Tibial artery (tissue), 4 donors: ENCODE results near the gene SCFD2.

Experiments used
- DNase-seq, 2 donors: peaks; one replicate each; pipeline ENCODE4 v3.0.0-alpha.2; 2019
- H3K27ac ChIP-seq, 2 donors: fragments of 200-600 bp; sonication (generic) in 1 of 2; 1 replicate in 1 of 2; 2 replicates in 1 of 2; pipeline ENCODE4 v1.5.1; 2018 to 2019; ENCODE audit warnings: mild to moderate bottlenecking in 1 of 2
- H3K27me3 ChIP-seq, 2 donors: fragments of 200-600 bp; sonication (generic) in 1 of 2; one replicate each; pipeline versions ENCODE4 v1.5.1 to v1.6.0; 2016 to 2019
- H3K36me3 ChIP-seq, 3 donors: fragments of 200-600 bp; sonication (generic) in 2 of 3; one replicate each; pipeline ENCODE4 v1.5.1; 2016 to 2019; ENCODE audit warnings: mild to moderate bottlenecking in 2 of 3
- H3K4me1 ChIP-seq, 4 donors: fragments of 200-600 bp; sonication (generic) in 2 of 4; 1 replicate in 3 of 4; 2 replicates in 1 of 4; pipeline ENCODE4 v1.5.1; 2016 to 2019
- H3K4me3 ChIP-seq, 2 donors: fragments of 200-600 bp; sonication (generic) in 1 of 2; 1 replicate in 1 of 2; 2 replicates in 1 of 2; pipeline ENCODE4 v1.5.1; 2018 to 2019; ENCODE audit warnings: mild to moderate bottlenecking in 2 of 2
- H3K9me3 ChIP-seq, 3 donors: fragments of 200-600 bp; sonication (generic) in 1 of 3; one replicate each; pipeline ENCODE4 v1.5.1; 2016 to 2019
- CTCF ChIP-seq, 2 experiments: fragments of 200-600 bp in 1 of 2; fragments of 450-650 bp in 1 of 2; IDR thresholded peaks; one replicate each; pipeline ENCODE4 v1.5.1; 2017 to 2019; ENCODE audit warnings: antibody characterized with exemption in 2 of 2, mild to moderate bottlenecking in 1 of 2, moderate library complexity in 1 of 2
- intact Hi-C: fragments of 100-400 bp; cut with DNase I; formaldehyde crosslinking; loops from one replicate; pipeline ENCODE4 v1.15.0; 2023; ENCODE audit warnings: low total_unique reads

The SCFD2 gene

GRCh38 chr4:53175640-53176039, 190.2 kb downstream of the SCFD2 start:
- no peak overlapping the region for H3K4me3 ChIP-seq
- H3K4me1 ChIP-seq, result no peaks in the 10 kb centered on the region
- no peak overlapping the region for H3K27ac ChIP-seq
- peaks cover 0 to 6% (median 0%) of the 10 kb centered on the region in 3 donors for H3K9me3 ChIP-seq
- DNase-seq, result no peak
- no peaks in the 10 kb centered on the region for H3K36me3 ChIP-seq
- intact Hi-C loops, result no loop called here
- no peak for TF ChIP-seq CTCF (IDR thresholded peaks at IDR 0.05)
- no peaks in the 10 kb centered on the region for H3K27me3 ChIP-seq

- H3K9me3 ChIP-seq, result peaks cover 0 to 6% (median 0%) of the 10 kb centered on the region in 3 donors
- intact Hi-C loops, result no loop called here
- H3K27me3 ChIP-seq, result no peaks in the 10 kb centered on the region
- no peaks in the 10 kb centered on the region for H3K36me3 ChIP-seq
- no peak for DNase-seq
- no peak overlapping the region for H3K27ac ChIP-seq
- no peak for TF ChIP-seq CTCF (IDR thresholded peaks at IDR 0.05)
- H3K4me3 ChIP-seq, result no peak overlapping the region
- no peaks in the 10 kb centered on the region for H3K4me1 ChIP-seq
Measured at GRCh38 chr4:53174823-53175222, 191.0 kb downstream of the SCFD2 start.

- intact Hi-C loops, result no loop called here
- Histone ChIP-seq H3K9me3 (peaks cover 0 to 6% (median 0%) of the 10 kb centered on the region in 3 donors), H3K27ac (no peak overlapping the region), H3K4me1 (no peaks in the 10 kb centered on the region), H3K36me3 (no peaks in the 10 kb centered on the region), H3K27me3 (no peaks in the 10 kb centered on the region), H3K4me3 (no peak overlapping the region)
- DNase-seq, result no peak
- no peak for TF ChIP-seq CTCF (IDR thresholded peaks at IDR 0.05)
Measured at GRCh38 chr4:53173576-53173975, 192.3 kb downstream of the SCFD2 start.

- no peak overlapping the region for H3K4me3 ChIP-seq
- H3K27me3 ChIP-seq, result no peaks in the 10 kb centered on the region
- H3K27ac ChIP-seq, result no peak overlapping the region
- DNase-seq, result no peak
- intact Hi-C loops, result no loop called here
- no peak for TF ChIP-seq CTCF (IDR thresholded peaks at IDR 0.05)
- no peaks in the 10 kb centered on the region for H3K36me3 ChIP-seq
- no peaks in the 10 kb centered on the region for H3K9me3 ChIP-seq
- no peaks in the 10 kb centered on the region for H3K4me1 ChIP-seq
Measured at GRCh38 chr4:53171797-53172196, 194.1 kb downstream of the SCFD2 start.

- Histone ChIP-seq H3K4me1 (no peaks in the 10 kb centered on the region), H3K9me3 (no peaks in the 10 kb centered on the region), H3K27me3 (no peaks in the 10 kb centered on the region), H3K36me3 (no peaks in the 10 kb centered on the region), H3K27ac (no peak overlapping the region), H3K4me3 (no peak overlapping the region)
- intact Hi-C loops, result no loop called here
- TF ChIP-seq CTCF (IDR thresholded peaks at IDR 0.05), result no peak
- no peak for DNase-seq
Measured at GRCh38 chr4:53169695-53170617, 195.9 kb downstream of the SCFD2 start.
